ENCODE measurements around the gene SCAPER.

- no peak for TF ChIP-seq POLR2A (IDR thresholded peaks at IDR 0.05)
- TF ChIP-seq, protein P1, sequence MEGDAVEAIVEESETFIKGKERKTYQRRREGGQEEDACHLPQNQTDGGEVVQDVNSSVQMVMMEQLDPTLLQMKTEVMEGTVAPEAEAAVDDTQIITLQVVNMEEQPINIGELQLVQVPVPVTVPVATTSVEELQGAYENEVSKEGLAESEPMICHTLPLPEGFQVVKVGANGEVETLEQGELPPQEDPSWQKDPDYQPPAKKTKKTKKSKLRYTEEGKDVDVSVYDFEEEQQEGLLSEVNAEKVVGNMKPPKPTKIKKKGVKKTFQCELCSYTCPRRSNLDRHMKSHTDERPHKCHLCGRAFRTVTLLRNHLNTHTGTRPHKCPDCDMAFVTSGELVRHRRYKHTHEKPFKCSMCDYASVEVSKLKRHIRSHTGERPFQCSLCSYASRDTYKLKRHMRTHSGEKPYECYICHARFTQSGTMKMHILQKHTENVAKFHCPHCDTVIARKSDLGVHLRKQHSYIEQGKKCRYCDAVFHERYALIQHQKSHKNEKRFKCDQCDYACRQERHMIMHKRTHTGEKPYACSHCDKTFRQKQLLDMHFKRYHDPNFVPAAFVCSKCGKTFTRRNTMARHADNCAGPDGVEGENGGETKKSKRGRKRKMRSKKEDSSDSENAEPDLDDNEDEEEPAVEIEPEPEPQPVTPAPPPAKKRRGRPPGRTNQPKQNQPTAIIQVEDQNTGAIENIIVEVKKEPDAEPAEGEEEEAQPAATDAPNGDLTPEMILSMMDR (IDR thresholded peaks at IDR 0.05) = no peak
Measured at GRCh38 chr15:76514282-76514681, 390.9 kb downstream of the SCAPER start.

All from breast epithelium (tissue), 3 donors.